ENCODE data around the gene MED25. TPM values are rescaled to one million over a fixed set of nuclear protein-coding genes. Genes with fewer than 3 reads are reported as not detected.
A peak's percentile ranks its signal among the peaks of the same experiment; 100 is the strongest.

The MED25 gene
- total and polyA plus RNA-seq, 9 of the 15 experiments (the other 6 are each of a cell fraction or from before 2014, with no cell fraction given): 4.1 to 93.9 (median 19.3) TPM

DNA sequence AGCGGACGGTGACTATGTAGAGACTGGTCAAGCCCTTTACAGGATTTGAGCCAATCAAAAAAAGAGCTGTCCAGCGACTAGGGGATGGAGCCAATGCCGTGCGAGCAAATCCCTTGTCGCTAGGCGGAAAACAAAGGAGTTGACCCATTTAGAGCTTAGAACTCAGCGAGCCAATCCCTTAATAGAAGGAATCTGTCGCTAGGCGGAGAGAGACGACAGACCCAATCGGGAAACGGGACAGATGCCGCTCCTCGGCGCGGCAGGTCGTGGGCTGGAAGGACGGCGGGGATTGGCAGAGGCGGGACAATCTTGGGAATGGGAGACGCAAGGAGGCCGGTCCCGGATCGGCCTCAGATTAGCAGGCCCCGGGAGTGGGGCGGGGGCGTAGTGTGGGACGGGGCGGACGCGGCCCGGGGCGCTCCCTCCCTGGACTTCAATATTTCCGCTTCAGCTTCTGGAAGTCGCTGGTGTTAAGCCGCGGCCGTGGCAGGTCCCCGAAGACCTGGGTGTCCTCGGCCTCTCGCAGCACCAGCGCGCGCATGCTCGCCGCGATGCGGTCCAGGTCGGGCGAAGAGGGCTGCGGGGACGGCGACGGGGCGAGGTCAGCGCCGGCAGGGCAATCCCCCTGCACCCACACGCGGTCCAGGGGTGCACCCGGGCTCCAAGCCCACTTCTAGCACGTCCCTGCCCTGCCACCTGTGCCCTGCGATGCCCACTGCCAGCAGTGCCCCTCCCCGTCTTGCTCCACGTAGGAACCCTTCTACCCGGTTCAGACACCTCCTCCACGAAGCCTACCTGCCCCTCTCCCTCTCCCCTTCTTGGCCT lies 51.6 kb downstream of the MED25 start (continued):
- peak; percentile 47 for TF ChIP-seq CCNT2 (IDR thresholded peaks at IDR 0.05; ENCODE audit: borderline replicate concordance, extremely low read depth, insufficient read length, low read depth, low read length)
- TF ChIP-seq, protein P1, sequence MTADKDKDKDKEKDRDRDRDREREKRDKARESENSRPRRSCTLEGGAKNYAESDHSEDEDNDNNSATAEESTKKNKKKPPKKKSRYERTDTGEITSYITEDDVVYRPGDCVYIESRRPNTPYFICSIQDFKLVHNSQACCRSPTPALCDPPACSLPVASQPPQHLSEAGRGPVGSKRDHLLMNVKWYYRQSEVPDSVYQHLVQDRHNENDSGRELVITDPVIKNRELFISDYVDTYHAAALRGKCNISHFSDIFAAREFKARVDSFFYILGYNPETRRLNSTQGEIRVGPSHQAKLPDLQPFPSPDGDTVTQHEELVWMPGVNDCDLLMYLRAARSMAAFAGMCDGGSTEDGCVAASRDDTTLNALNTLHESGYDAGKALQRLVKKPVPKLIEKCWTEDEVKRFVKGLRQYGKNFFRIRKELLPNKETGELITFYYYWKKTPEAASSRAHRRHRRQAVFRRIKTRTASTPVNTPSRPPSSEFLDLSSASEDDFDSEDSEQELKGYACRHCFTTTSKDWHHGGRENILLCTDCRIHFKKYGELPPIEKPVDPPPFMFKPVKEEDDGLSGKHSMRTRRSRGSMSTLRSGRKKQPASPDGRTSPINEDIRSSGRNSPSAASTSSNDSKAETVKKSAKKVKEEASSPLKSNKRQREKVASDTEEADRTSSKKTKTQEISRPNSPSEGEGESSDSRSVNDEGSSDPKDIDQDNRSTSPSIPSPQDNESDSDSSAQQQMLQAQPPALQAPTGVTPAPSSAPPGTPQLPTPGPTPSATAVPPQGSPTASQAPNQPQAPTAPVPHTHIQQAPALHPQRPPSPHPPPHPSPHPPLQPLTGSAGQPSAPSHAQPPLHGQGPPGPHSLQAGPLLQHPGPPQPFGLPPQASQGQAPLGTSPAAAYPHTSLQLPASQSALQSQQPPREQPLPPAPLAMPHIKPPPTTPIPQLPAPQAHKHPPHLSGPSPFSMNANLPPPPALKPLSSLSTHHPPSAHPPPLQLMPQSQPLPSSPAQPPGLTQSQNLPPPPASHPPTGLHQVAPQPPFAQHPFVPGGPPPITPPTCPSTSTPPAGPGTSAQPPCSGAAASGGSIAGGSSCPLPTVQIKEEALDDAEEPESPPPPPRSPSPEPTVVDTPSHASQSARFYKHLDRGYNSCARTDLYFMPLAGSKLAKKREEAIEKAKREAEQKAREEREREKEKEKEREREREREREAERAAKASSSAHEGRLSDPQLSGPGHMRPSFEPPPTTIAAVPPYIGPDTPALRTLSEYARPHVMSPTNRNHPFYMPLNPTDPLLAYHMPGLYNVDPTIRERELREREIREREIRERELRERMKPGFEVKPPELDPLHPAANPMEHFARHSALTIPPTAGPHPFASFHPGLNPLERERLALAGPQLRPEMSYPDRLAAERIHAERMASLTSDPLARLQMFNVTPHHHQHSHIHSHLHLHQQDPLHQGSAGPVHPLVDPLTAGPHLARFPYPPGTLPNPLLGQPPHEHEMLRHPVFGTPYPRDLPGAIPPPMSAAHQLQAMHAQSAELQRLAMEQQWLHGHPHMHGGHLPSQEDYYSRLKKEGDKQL (CRISPR knock-in tag; IDR thresholded peaks at IDR 0.05; ENCODE audit: borderline replicate concordance): no peak
- peak; percentile 26; the same call in 1 of the 2 replicates for TF ChIP-seq GABPB1 (CRISPR knock-in tag; IDR thresholded peaks at IDR 0.05)
- TF ChIP-seq, protein P2, sequence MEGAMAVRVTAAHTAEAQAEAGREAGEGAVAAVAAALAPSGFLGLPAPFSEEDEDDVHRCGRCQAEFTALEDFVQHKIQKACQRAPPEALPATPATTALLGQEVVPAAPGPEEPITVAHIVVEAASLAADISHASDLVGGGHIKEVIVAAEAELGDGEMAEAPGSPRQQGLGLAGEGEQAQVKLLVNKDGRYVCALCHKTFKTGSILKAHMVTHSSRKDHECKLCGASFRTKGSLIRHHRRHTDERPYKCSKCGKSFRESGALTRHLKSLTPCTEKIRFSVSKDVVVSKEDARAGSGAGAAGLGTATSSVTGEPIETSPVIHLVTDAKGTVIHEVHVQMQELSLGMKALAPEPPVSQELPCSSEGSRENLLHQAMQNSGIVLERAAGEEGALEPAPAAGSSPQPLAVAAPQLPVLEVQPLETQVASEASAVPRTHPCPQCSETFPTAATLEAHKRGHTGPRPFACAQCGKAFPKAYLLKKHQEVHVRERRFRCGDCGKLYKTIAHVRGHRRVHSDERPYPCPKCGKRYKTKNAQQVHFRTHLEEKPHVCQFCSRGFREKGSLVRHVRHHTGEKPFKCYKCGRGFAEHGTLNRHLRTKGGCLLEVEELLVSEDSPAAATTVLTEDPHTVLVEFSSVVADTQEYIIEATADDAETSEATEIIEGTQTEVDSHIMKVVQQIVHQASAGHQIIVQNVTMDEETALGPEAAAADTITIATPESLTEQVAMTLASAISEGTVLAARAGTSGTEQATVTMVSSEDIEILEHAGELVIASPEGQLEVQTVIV (CRISPR knock-in tag; IDR thresholded peaks at IDR 0.05; ENCODE audit: borderline replicate concordance): no peak
- TF ChIP-seq, protein P3, sequence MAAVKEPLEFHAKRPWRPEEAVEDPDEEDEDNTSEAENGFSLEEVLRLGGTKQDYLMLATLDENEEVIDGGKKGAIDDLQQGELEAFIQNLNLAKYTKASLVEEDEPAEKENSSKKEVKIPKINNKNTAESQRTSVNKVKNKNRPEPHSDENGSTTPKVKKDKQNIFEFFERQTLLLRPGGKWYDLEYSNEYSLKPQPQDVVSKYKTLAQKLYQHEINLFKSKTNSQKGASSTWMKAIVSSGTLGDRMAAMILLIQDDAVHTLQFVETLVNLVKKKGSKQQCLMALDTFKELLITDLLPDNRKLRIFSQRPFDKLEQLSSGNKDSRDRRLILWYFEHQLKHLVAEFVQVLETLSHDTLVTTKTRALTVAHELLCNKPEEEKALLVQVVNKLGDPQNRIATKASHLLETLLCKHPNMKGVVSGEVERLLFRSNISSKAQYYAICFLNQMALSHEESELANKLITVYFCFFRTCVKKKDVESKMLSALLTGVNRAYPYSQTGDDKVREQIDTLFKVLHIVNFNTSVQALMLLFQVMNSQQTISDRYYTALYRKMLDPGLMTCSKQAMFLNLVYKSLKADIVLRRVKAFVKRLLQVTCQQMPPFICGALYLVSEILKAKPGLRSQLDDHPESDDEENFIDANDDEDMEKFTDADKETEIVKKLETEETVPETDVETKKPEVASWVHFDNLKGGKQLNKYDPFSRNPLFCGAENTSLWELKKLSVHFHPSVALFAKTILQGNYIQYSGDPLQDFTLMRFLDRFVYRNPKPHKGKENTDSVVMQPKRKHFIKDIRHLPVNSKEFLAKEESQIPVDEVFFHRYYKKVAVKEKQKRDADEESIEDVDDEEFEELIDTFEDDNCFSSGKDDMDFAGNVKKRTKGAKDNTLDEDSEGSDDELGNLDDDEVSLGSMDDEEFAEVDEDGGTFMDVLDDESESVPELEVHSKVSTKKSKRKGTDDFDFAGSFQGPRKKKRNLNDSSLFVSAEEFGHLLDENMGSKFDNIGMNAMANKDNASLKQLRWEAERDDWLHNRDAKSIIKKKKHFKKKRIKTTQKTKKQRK (IDR thresholded peaks at IDR 0.05; ENCODE audit: borderline replicate concordance, low read depth, low read length): no peak
- 0 out of 2 replicates have a peak, but pooled peaks have one; percentile 59 for TF ChIP-seq OTX1 (CRISPR knock-in tag; IDR thresholded peaks at IDR 0.05)
- no peak for TF ChIP-seq RBM22 (IDR thresholded peaks at IDR 0.05; ENCODE audit: low read depth, low read length, poor library complexity, severe bottlenecking)
- no peak for TF ChIP-seq ZNF668 (CRISPR knock-in tag; IDR thresholded peaks at IDR 0.05)
- no peak for TF ChIP-seq PTRF (tag; IDR thresholded peaks at IDR 0.05)
- no peak for TF ChIP-seq ILF3 (IDR thresholded peaks at IDR 0.05; ENCODE audit: borderline replicate concordance)
- TF ChIP-seq BRD4 (IDR thresholded peaks at IDR 0.05): no peak
- TF ChIP-seq, protein P4, sequence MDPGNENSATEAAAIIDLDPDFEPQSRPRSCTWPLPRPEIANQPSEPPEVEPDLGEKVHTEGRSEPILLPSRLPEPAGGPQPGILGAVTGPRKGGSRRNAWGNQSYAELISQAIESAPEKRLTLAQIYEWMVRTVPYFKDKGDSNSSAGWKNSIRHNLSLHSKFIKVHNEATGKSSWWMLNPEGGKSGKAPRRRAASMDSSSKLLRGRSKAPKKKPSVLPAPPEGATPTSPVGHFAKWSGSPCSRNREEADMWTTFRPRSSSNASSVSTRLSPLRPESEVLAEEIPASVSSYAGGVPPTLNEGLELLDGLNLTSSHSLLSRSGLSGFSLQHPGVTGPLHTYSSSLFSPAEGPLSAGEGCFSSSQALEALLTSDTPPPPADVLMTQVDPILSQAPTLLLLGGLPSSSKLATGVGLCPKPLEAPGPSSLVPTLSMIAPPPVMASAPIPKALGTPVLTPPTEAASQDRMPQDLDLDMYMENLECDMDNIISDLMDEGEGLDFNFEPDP (CRISPR knock-in tag; IDR thresholded peaks at IDR 0.05): no peak
- TF ChIP-seq ZNF507 (tag; conservative IDR thresholded peaks at IDR 0.05): no peak
- no peak for TF ChIP-seq ZNF77 (CRISPR knock-in tag; IDR thresholded peaks at IDR 0.05)

Measured in K562 (cell line).